Skin epidermis (tissue), 12 donors: Measurements from ENCODE around the gene CIB2.

Source experiments
- H3K27ac ChIP-seq, 21 experiments: fragments of 200-600 bp; sonication (generic) in 11 of 21; one replicate each; pipeline ENCODE4 v1.5.0; 2020; ENCODE audit warnings: mild to moderate bottlenecking in 3 of 21, inconsistent platforms in 2 of 21, moderate library complexity in 2 of 21
- H3K4me3 ChIP-seq, 7 experiments: fragments of 200-600 bp; sonication (generic) in 2 of 7; one replicate each; pipeline ENCODE4 v1.5.0; 2020; ENCODE audit warnings: inconsistent platforms in 2 of 7, mild to moderate bottlenecking in 2 of 7, moderate library complexity in 1 of 7

CIB2 gene

GRCh38 chr15:78072080-78072892 is 59.0 kb downstream of the CIB2 start:
- no peak overlapping the region for H3K4me3 ChIP-seq

GRCh38 chr15:78071383-78071782 is 59.9 kb downstream of the CIB2 start:
- H3K27ac ChIP-seq: peak overlapping the region in 16 of 21 experiments; percentile 31 to 95 (median 78)

More at GRCh38 chr15:78072080-78072892, 59.0 kb downstream of the CIB2 start:
- H3K27ac ChIP-seq: peak overlapping the region in 19 of 21 experiments; percentile 3 to 95 (median 72)

GRCh38 chr15:78070049-78070700 is 61.1 kb downstream of the CIB2 start:
- Histone ChIP-seq H3K4me3 (no peak overlapping the region), H3K27ac (peak overlapping the region in 20 of 21 experiments; percentile 22 to 95 (median 78))

More at GRCh38 chr15:78071383-78071782, 59.9 kb downstream of the CIB2 start:
- no peak overlapping the region for H3K4me3 ChIP-seq

- peak overlapping the region in 20 of 21 experiments; percentile 28 to 95 (median 78) for H3K27ac ChIP-seq
- no peak overlapping the region for H3K4me3 ChIP-seq
Measured at GRCh38 chr15:78069462-78070029, 61.7 kb downstream of the CIB2 start.

GRCh38 chr15:78069052-78069414 is 62.2 kb downstream of the CIB2 start:
- H3K4me3 ChIP-seq: no peak overlapping the region
- peak overlapping the region in 20 of 21 experiments; percentile 28 to 95 (median 78) for H3K27ac ChIP-seq

- Histone ChIP-seq H3K27ac (peak overlapping the region in 20 of 21 experiments; percentile 7 to 95 (median 77)), H3K4me3 (no peak overlapping the region)
Measured at GRCh38 chr15:78067328-78068228, 63.7 kb downstream of the CIB2 start.

- no peak overlapping the region for H3K4me3 ChIP-seq
- peak overlapping the region in 20 of 21 experiments; percentile 10 to 95 (median 78) for H3K27ac ChIP-seq
Measured at GRCh38 chr15:78065973-78066946, 65.0 kb downstream of the CIB2 start.

GRCh38 chr15:78065284-78065872 is 65.9 kb downstream of the CIB2 start:
- Histone ChIP-seq H3K27ac (peak overlapping the region in 20 of 21 experiments; percentile 39 to 95 (median 78)), H3K4me3 (no peak overlapping the region)

- H3K4me3 ChIP-seq: no peak overlapping the region
- peak overlapping the region in 20 of 21 experiments; percentile 39 to 95 (median 78) for H3K27ac ChIP-seq
Measured at GRCh38 chr15:78064544-78064943, 66.7 kb downstream of the CIB2 start.

GRCh38 chr15:78063970-78064385 is 67.3 kb downstream of the CIB2 start:
- no peak overlapping the region for H3K4me3 ChIP-seq
- peak overlapping the region in 18 of 21 experiments; percentile 1 to 95 (median 76) for H3K27ac ChIP-seq

- Histone ChIP-seq H3K27ac (peak overlapping the region in 16 of 21 experiments; percentile 1 to 95 (median 78)), H3K4me3 (no peak overlapping the region)
Measured at GRCh38 chr15:78063217-78063616, 68.0 kb downstream of the CIB2 start.

- H3K27ac ChIP-seq: peak overlapping the region in 19 of 21 experiments; percentile 9 to 95 (median 71)
- H3K4me3 ChIP-seq: peak overlapping the region in 1 of 7 experiments; percentile 6
Measured at GRCh38 chr15:78061963-78062427, 69.2 kb downstream of the CIB2 start.

GRCh38 chr15:78060232-78060631 is 71.0 kb downstream of the CIB2 start:
- Histone ChIP-seq H3K4me3 (no peak overlapping the region), H3K27ac (peak overlapping the region in 11 of 21 experiments; percentile 26 to 95 (median 79))

GRCh38 chr15:78059110-78059839 is 72.0 kb downstream of the CIB2 start:
- Histone ChIP-seq H3K27ac (peak overlapping the region in 20 of 21 experiments; percentile 2 to 95 (median 72)), H3K4me3 (no peak overlapping the region)

- H3K27ac ChIP-seq: peak overlapping the region in 20 of 21 experiments; percentile 2 to 95 (median 72)
- no peak overlapping the region for H3K4me3 ChIP-seq
Measured at GRCh38 chr15:78058401-78058935, 72.8 kb downstream of the CIB2 start.

GRCh38 chr15:78057803-78058202 is 73.4 kb downstream of the CIB2 start:
- Histone ChIP-seq H3K4me3 (no peak overlapping the region), H3K27ac (peak overlapping the region in 19 of 21 experiments; percentile 43 to 95 (median 78))
